Measurements from ENCODE around the gene ZNF334.

ZNF334 gene

GRCh38 chr20:46512943-46513844, at the start of gene ZNF334:
Gene ZNF334, minus strand, starts transcription at chr20:46513559. Its CDS starts 1,457 bp downstream, at chr20:46512102.
- peak; percentile 57 for DNase-seq

GRCh38 chr20:46562373-46563169, 49.2 kb upstream of the ZNF334 start:
- peak; percentile 69 for DNase-seq

- DNase-seq = no peak
Measured at GRCh38 chr20:46562009-46562372, 48.6 kb upstream of the ZNF334 start.

- no peak for DNase-seq
Measured at GRCh38 chr20:46559685-46560440, 46.5 kb upstream of the ZNF334 start.

GRCh38 chr20:46559001-46559400, 45.6 kb upstream of the ZNF334 start:
- DNase-seq = no peak

GRCh38 chr20:46558511-46558959, 45.2 kb upstream of the ZNF334 start:
- no peak for DNase-seq

- DNase-seq = no peak
Measured at GRCh38 chr20:46557231-46557956, 44.0 kb upstream of the ZNF334 start.

GRCh38 chr20:46555370-46555956, 42.1 kb upstream of the ZNF334 start:
- DNase-seq = no peak

GRCh38 chr20:46554828-46555227, 41.5 kb upstream of the ZNF334 start:
- no peak for DNase-seq

- DNase-seq = no peak
Measured at GRCh38 chr20:46553926-46554325, 40.6 kb upstream of the ZNF334 start.

- DNase-seq = no peak
Measured at GRCh38 chr20:46552460-46553420, 39.4 kb upstream of the ZNF334 start.

- no peak for DNase-seq
Measured at GRCh38 chr20:46551522-46552381, 38.4 kb upstream of the ZNF334 start.

GRCh38 chr20:46550461-46550860, 37.1 kb upstream of the ZNF334 start, which contains the start of gene OCSTAMP:
Gene OCSTAMP, minus strand, starts transcription at chr20:46550654. Its CDS starts 94 bp downstream, at chr20:46550560.
- DNase-seq = no peak

GRCh38 chr20:46549188-46549972, 36.0 kb upstream of the ZNF334 start:
- no peak for DNase-seq

- no peak for DNase-seq
Measured at GRCh38 chr20:46548688-46549087, 35.3 kb upstream of the ZNF334 start.

GRCh38 chr20:46547995-46548394, 34.6 kb upstream of the ZNF334 start:
- no peak for DNase-seq

- DNase-seq = no peak
Measured at GRCh38 chr20:46546936-46547335, 33.6 kb upstream of the ZNF334 start.

GRCh38 chr20:46546298-46546697, 32.9 kb upstream of the ZNF334 start:
- DNase-seq = no peak

- DNase-seq = no peak
Measured at GRCh38 chr20:46545827-46546138, 32.4 kb upstream of the ZNF334 start.

Data from NCI-H1436 (cell line).